H54 (cell line): ENCODE results near the gene CA9.
"Not testable (repeated sequence)": the region's sequence is repeated elsewhere in the genome, so short reads cannot be mapped to it uniquely, and the experiment has no call there.

ENCODE experiments used
- DNase-seq: peaks from one replicate; pipeline ENCODE4 v3.0.0; 2011; ENCODE audit warnings: low spot score, mixed read lengths; ENCODE audit not compliant: insufficient read length
- FAIRE-seq: peaks from 3 replicates; lab custom pipeline; 2011; peaks lifted over from hg19 to GRCh38; lab: Jason Lieb, UNC
- POLR2A ChIP-seq: IDR thresholded peaks from 2 replicates; pipeline ENCODE4 v1.6.1; 2011; ENCODE audit warnings: low read depth, mild to moderate bottlenecking, low read length

The CA9 gene

GRCh38 chr9:35673132-35674024 lies at the start of gene CA9:
Gene CA9, plus strand, starts transcription at chr9:35673928. Its CDS starts 32 bp downstream, at chr9:35673960.
- TF ChIP-seq POLR2A = no peak
- no peak for DNase-seq
- FAIRE-seq = no peak

GRCh38 chr9:35627575-35627974 lies 46.2 kb upstream of the CA9 start:
- no peak for TF ChIP-seq POLR2A
- no peak for FAIRE-seq
- DNase-seq = no peak

- FAIRE-seq (no peak), DNase-seq (no peak)
- TF ChIP-seq POLR2A = no peak
These were observed 45.2 kb upstream of the CA9 start for GRCh38 chr9:35628389-35628991.

- FAIRE-seq = no peak
These were observed 44.1 kb upstream of the CA9 start for GRCh38 chr9:35629597-35629996.

GRCh38 chr9:35635730-35636129 lies 38.0 kb upstream of the CA9 start:
- FAIRE-seq = no peak
- TF ChIP-seq POLR2A = no peak
- no peak for DNase-seq

More at GRCh38 chr9:35629597-35629996, 44.1 kb upstream of the CA9 start:
- TF ChIP-seq POLR2A = no peak
- no peak for DNase-seq

- no peak for FAIRE-seq
- no peak for TF ChIP-seq POLR2A
- no peak for DNase-seq
These were observed 37.4 kb upstream of the CA9 start for GRCh38 chr9:35636135-35636876.

- not testable (repeated sequence) for FAIRE-seq, DNase-seq
These were observed 36.9 kb upstream of the CA9 start for GRCh38 chr9:35636877-35637246.

GRCh38 chr9:35637427-35637955 lies 36.2 kb upstream of the CA9 start:
- not testable (repeated sequence) for FAIRE-seq, DNase-seq

GRCh38 chr9:35638751-35639150 lies 35.0 kb upstream of the CA9 start:
- DNase-seq, FAIRE-seq: not testable (repeated sequence)

GRCh38 chr9:35639225-35639624 lies 34.5 kb upstream of the CA9 start:
- FAIRE-seq = peak; percentile 70
- DNase-seq = not testable (repeated sequence)

GRCh38 chr9:35639631-35640030 lies 34.1 kb upstream of the CA9 start:
- FAIRE-seq (no peak), DNase-seq (no peak)
- TF ChIP-seq POLR2A = no peak

GRCh38 chr9:35640431-35640830 lies 33.3 kb upstream of the CA9 start:
- not testable (repeated sequence) for DNase-seq

GRCh38 chr9:35641478-35641877 lies 32.2 kb upstream of the CA9 start:
- DNase-seq, FAIRE-seq: not testable (repeated sequence)

More at GRCh38 chr9:35640431-35640830, 33.3 kb upstream of the CA9 start:
- not testable (repeated sequence) for FAIRE-seq

GRCh38 chr9:35643046-35643445 lies 30.7 kb upstream of the CA9 start:
- no peak for TF ChIP-seq POLR2A
- FAIRE-seq = no peak
- DNase-seq = no peak

- DNase-seq, FAIRE-seq: not testable (repeated sequence)
These were observed 28.0 kb upstream of the CA9 start for GRCh38 chr9:35645736-35646135.
